ENCODE measurements around the gene MYO1D. TPM values are rescaled to one million over a fixed set of nuclear protein-coding genes. Genes with fewer than 3 reads are reported as not detected.
A peak's percentile ranks its signal among the peaks of the same experiment; 100 is the strongest.
"Not testable (repeated sequence)": the region's sequence is repeated elsewhere in the genome, so short reads cannot be mapped to it uniquely, and the experiment has no call there.

Gene MYO1D
- polyA plus RNA-seq, 2 donors = 31.8 to 43.2 TPM

- 39 to 46% methylated on average over 2 of the region's 2 CpGs for WGBS, 2 donors
- Histone ChIP-seq H3K27ac (ENCODE audit: low read depth in 2 of 2, low read length in 1 of 2) (peak overlapping the region in 1 of 2 donors; percentile 15), H3K27me3 (ENCODE audit: control insufficient read depth in 1 of 2, insufficient read depth in 2 of 2, low read length in 2 of 2) (no peaks in the 10 kb centered on the region)
Observed at GRCh38 chr17:32828822-32829221, 48.1 kb downstream of the MYO1D start.

GRCh38 chr17:32827227-32827626 is 49.7 kb downstream of the MYO1D start:
- H3K4me1 ChIP-seq (ENCODE audit: control insufficient read depth in 2 of 2, insufficient read depth in 2 of 2, low read length in 1 of 2) = no peaks in the 10 kb centered on the region
- no peaks in the 10 kb centered on the region for H3K9me3 ChIP-seq (ENCODE audit: control insufficient read depth in 2 of 2, insufficient read depth in 1 of 2, low read depth in 1 of 2, low read length in 1 of 2)
- no peak overlapping the region for H3K4me3 ChIP-seq (ENCODE audit: low read depth in 1 of 2, low read length in 2 of 2)
- H3K27ac ChIP-seq (ENCODE audit: low read depth in 2 of 2, low read length in 1 of 2) = no peak overlapping the region
- no peaks in the 10 kb centered on the region for H3K36me3 ChIP-seq (ENCODE audit: control insufficient read depth in 2 of 2, insufficient read depth in 2 of 2, low read length in 1 of 2)
- H3K27me3 ChIP-seq (ENCODE audit: control insufficient read depth in 1 of 2, insufficient read depth in 2 of 2, low read length in 2 of 2) = no peaks in the 10 kb centered on the region

More at GRCh38 chr17:32828822-32829221, 48.1 kb downstream of the MYO1D start:
- peak overlapping the region in 1 of 2 donors; percentile 35 for H3K4me3 ChIP-seq (ENCODE audit: low read depth in 1 of 2, low read length in 2 of 2)
- H3K4me1 ChIP-seq (ENCODE audit: control insufficient read depth in 2 of 2, insufficient read depth in 2 of 2, low read length in 1 of 2) = no peaks in the 10 kb centered on the region
- no peaks in the 10 kb centered on the region for H3K36me3 ChIP-seq (ENCODE audit: control insufficient read depth in 2 of 2, insufficient read depth in 2 of 2, low read length in 1 of 2)
- H3K9me3 ChIP-seq (ENCODE audit: control insufficient read depth in 2 of 2, insufficient read depth in 1 of 2, low read depth in 1 of 2, low read length in 1 of 2) = no peaks in the 10 kb centered on the region

- no peak overlapping the region for H3K27ac ChIP-seq (ENCODE audit: low read depth in 2 of 2, low read length in 1 of 2)
- H3K9me3 ChIP-seq (ENCODE audit: control insufficient read depth in 2 of 2, insufficient read depth in 1 of 2, low read depth in 1 of 2, low read length in 1 of 2) = no peaks in the 10 kb centered on the region
- no peak overlapping the region for H3K4me3 ChIP-seq (ENCODE audit: low read depth in 1 of 2, low read length in 2 of 2)
- no peaks in the 10 kb centered on the region for H3K36me3 ChIP-seq (ENCODE audit: control insufficient read depth in 2 of 2, insufficient read depth in 2 of 2, low read length in 1 of 2)
- H3K4me1 ChIP-seq (ENCODE audit: control insufficient read depth in 2 of 2, insufficient read depth in 2 of 2, low read length in 1 of 2) = no peaks in the 10 kb centered on the region
- H3K27me3 ChIP-seq (ENCODE audit: control insufficient read depth in 1 of 2, insufficient read depth in 2 of 2, low read length in 2 of 2) = no peaks in the 10 kb centered on the region
Observed at GRCh38 chr17:32826076-32826475, 50.8 kb downstream of the MYO1D start.

GRCh38 chr17:32824334-32824733 is 52.6 kb downstream of the MYO1D start:
- Histone ChIP-seq H3K27me3 (ENCODE audit: control insufficient read depth in 1 of 2, insufficient read depth in 2 of 2, low read length in 2 of 2) (no peaks in the 10 kb centered on the region), H3K9me3 (ENCODE audit: control insufficient read depth in 2 of 2, insufficient read depth in 1 of 2, low read depth in 1 of 2, low read length in 1 of 2) (no peaks in the 10 kb centered on the region), H3K4me1 (ENCODE audit: control insufficient read depth in 2 of 2, insufficient read depth in 2 of 2, low read length in 1 of 2) (no peaks in the 10 kb centered on the region), H3K27ac (ENCODE audit: low read depth in 2 of 2, low read length in 1 of 2) (no peak overlapping the region), H3K4me3 (ENCODE audit: low read depth in 1 of 2, low read length in 2 of 2) (no peak overlapping the region), H3K36me3 (ENCODE audit: control insufficient read depth in 2 of 2, insufficient read depth in 2 of 2, low read length in 1 of 2) (no peaks in the 10 kb centered on the region)
- 93 to 96% methylated on average over 3 of the region's 3 CpGs for WGBS, 2 donors

GRCh38 chr17:32822996-32823395 is 53.9 kb downstream of the MYO1D start:
- no peak overlapping the region for H3K27ac ChIP-seq (ENCODE audit: low read depth in 2 of 2, low read length in 1 of 2)
- WGBS, 2 donors = 56 to 63% methylated on average over 2 of the region's 2 CpGs
- no peaks in the 10 kb centered on the region for H3K9me3 ChIP-seq (ENCODE audit: control insufficient read depth in 2 of 2, insufficient read depth in 1 of 2, low read depth in 1 of 2, low read length in 1 of 2)
- peak overlapping the region in 1 of 2 donors; percentile 59 for H3K4me3 ChIP-seq (ENCODE audit: low read depth in 1 of 2, low read length in 2 of 2)
- H3K27me3 ChIP-seq (ENCODE audit: control insufficient read depth in 1 of 2, insufficient read depth in 2 of 2, low read length in 2 of 2) = no peaks in the 10 kb centered on the region
- H3K4me1 ChIP-seq (ENCODE audit: control insufficient read depth in 2 of 2, insufficient read depth in 2 of 2, low read length in 1 of 2) = no peaks in the 10 kb centered on the region
- H3K36me3 ChIP-seq (ENCODE audit: control insufficient read depth in 2 of 2, insufficient read depth in 2 of 2, low read length in 1 of 2) = no peaks in the 10 kb centered on the region

GRCh38 chr17:32821987-32822934 is 54.7 kb downstream of the MYO1D start:
- 13 to 20% methylated on average over 42 to 80 of the region's 82 CpGs for WGBS, 2 donors
- peak overlapping the region; percentile 50 to 59 for H3K4me3 ChIP-seq (ENCODE audit: low read depth in 1 of 2, low read length in 2 of 2)
- not testable (repeated sequence) for H3K36me3 ChIP-seq (ENCODE audit: control insufficient read depth in 2 of 2, insufficient read depth in 2 of 2, low read length in 1 of 2); H3K27ac ChIP-seq (ENCODE audit: low read depth in 2 of 2, low read length in 1 of 2); H3K27me3 ChIP-seq (ENCODE audit: control insufficient read depth in 1 of 2, insufficient read depth in 2 of 2, low read length in 2 of 2); H3K9me3 ChIP-seq (ENCODE audit: control insufficient read depth in 2 of 2, insufficient read depth in 1 of 2, low read depth in 1 of 2, low read length in 1 of 2); H3K4me1 ChIP-seq (ENCODE audit: control insufficient read depth in 2 of 2, insufficient read depth in 2 of 2, low read length in 1 of 2)

GRCh38 chr17:32820440-32820839 is 56.5 kb downstream of the MYO1D start:
- Histone ChIP-seq H3K36me3 (ENCODE audit: control insufficient read depth in 2 of 2, insufficient read depth in 2 of 2, low read length in 1 of 2) (no peaks in the 10 kb centered on the region), H3K9me3 (ENCODE audit: control insufficient read depth in 2 of 2, insufficient read depth in 1 of 2, low read depth in 1 of 2, low read length in 1 of 2) (no peaks in the 10 kb centered on the region), H3K27ac (ENCODE audit: low read depth in 2 of 2, low read length in 1 of 2) (no peak overlapping the region), H3K4me1 (ENCODE audit: control insufficient read depth in 2 of 2, insufficient read depth in 2 of 2, low read length in 1 of 2) (no peaks in the 10 kb centered on the region), H3K4me3 (ENCODE audit: low read depth in 1 of 2, low read length in 2 of 2) (no peak overlapping the region), H3K27me3 (ENCODE audit: control insufficient read depth in 1 of 2, insufficient read depth in 2 of 2, low read length in 2 of 2) (no peaks in the 10 kb centered on the region)
- WGBS, 2 donors = 93 to 98% methylated on average over 2 of the region's 2 CpGs

- Histone ChIP-seq H3K9me3 (ENCODE audit: control insufficient read depth in 2 of 2, insufficient read depth in 1 of 2, low read depth in 1 of 2, low read length in 1 of 2) (no peaks in the 10 kb centered on the region), H3K27me3 (ENCODE audit: control insufficient read depth in 1 of 2, insufficient read depth in 2 of 2, low read length in 2 of 2) (no peaks in the 10 kb centered on the region), H3K4me3 (ENCODE audit: low read depth in 1 of 2, low read length in 2 of 2) (no peak overlapping the region), H3K36me3 (ENCODE audit: control insufficient read depth in 2 of 2, insufficient read depth in 2 of 2, low read length in 1 of 2) (no peaks in the 10 kb centered on the region), H3K4me1 (ENCODE audit: control insufficient read depth in 2 of 2, insufficient read depth in 2 of 2, low read length in 1 of 2) (no peaks in the 10 kb centered on the region), H3K27ac (ENCODE audit: low read depth in 2 of 2, low read length in 1 of 2) (no peak overlapping the region)
- 94 to 95% methylated on average over 2 of the region's 2 CpGs for WGBS, 2 donors
Observed at GRCh38 chr17:32819787-32820186, 57.1 kb downstream of the MYO1D start.

GRCh38 chr17:32819035-32819434 is 57.9 kb downstream of the MYO1D start:
- H3K27me3 ChIP-seq (ENCODE audit: control insufficient read depth in 1 of 2, insufficient read depth in 2 of 2, low read length in 2 of 2) = no peaks in the 10 kb centered on the region
- H3K4me3 ChIP-seq (ENCODE audit: low read depth in 1 of 2, low read length in 2 of 2) = no peak overlapping the region
- no peaks in the 10 kb centered on the region for H3K4me1 ChIP-seq (ENCODE audit: control insufficient read depth in 2 of 2, insufficient read depth in 2 of 2, low read length in 1 of 2)
- H3K27ac ChIP-seq (ENCODE audit: low read depth in 2 of 2, low read length in 1 of 2) = no peak overlapping the region
- no peaks in the 10 kb centered on the region for H3K9me3 ChIP-seq (ENCODE audit: control insufficient read depth in 2 of 2, insufficient read depth in 1 of 2, low read depth in 1 of 2, low read length in 1 of 2)
- WGBS, 2 donors = 61 to 72% methylated on average over 4 of the region's 4 CpGs
- no peaks in the 10 kb centered on the region for H3K36me3 ChIP-seq (ENCODE audit: control insufficient read depth in 2 of 2, insufficient read depth in 2 of 2, low read length in 1 of 2)

GRCh38 chr17:32815460-32815859 is 61.5 kb downstream of the MYO1D start:
- Histone ChIP-seq H3K27ac (ENCODE audit: low read depth in 2 of 2, low read length in 1 of 2) (no peak overlapping the region), H3K27me3 (ENCODE audit: control insufficient read depth in 1 of 2, insufficient read depth in 2 of 2, low read length in 2 of 2) (no peaks in the 10 kb centered on the region), H3K36me3 (ENCODE audit: control insufficient read depth in 2 of 2, insufficient read depth in 2 of 2, low read length in 1 of 2) (no peaks in the 10 kb centered on the region), H3K4me3 (ENCODE audit: low read depth in 1 of 2, low read length in 2 of 2) (no peak overlapping the region), H3K4me1 (ENCODE audit: control insufficient read depth in 2 of 2, insufficient read depth in 2 of 2, low read length in 1 of 2) (peaks cover 0 to 2% of the 10 kb centered on the region in 2 donors), H3K9me3 (ENCODE audit: control insufficient read depth in 2 of 2, insufficient read depth in 1 of 2, low read depth in 1 of 2, low read length in 1 of 2) (no peaks in the 10 kb centered on the region)
- 83 to 89% methylated on average over 3 of the region's 3 CpGs for WGBS, 2 donors
